VCaP (cell line): ENCODE measurements around the gene TRAIP.

Source experiments
- H3K27ac ChIP-seq: fragments of 450-650 bp; 2 replicates; pipeline ENCODE4 v1.5.1; 2017
- CTCF ChIP-seq: fragments of 450-650 bp; conservative IDR thresholded peaks from 2 replicates; pipeline ENCODE4 v1.5.1; 2017; ENCODE audit warnings: mild to moderate bottlenecking, moderate library complexity

Gene TRAIP

GRCh38 chr3:49899815-49900214 lies 43.5 kb upstream of the TRAIP start:
- H3K27ac ChIP-seq = no peak overlapping the region
- TF ChIP-seq CTCF = no peak

- TF ChIP-seq CTCF = no peak
- H3K27ac ChIP-seq = no peak overlapping the region
These were observed 42.6 kb upstream of the TRAIP start for GRCh38 chr3:49898991-49899390.

- no peak for TF ChIP-seq CTCF
- H3K27ac ChIP-seq = no peak overlapping the region
These were observed 40.0 kb upstream of the TRAIP start for GRCh38 chr3:49896345-49896744.

- no peak for TF ChIP-seq CTCF
- H3K27ac ChIP-seq = no peak overlapping the region
These were observed 39.4 kb upstream of the TRAIP start for GRCh38 chr3:49895791-49896190.

- H3K27ac ChIP-seq = no peak overlapping the region
- no peak for TF ChIP-seq CTCF
These were observed 32.9 kb upstream of the TRAIP start for GRCh38 chr3:49889296-49889695.

- no peak for TF ChIP-seq CTCF
- no peak overlapping the region for H3K27ac ChIP-seq
These were observed 30.5 kb upstream of the TRAIP start for GRCh38 chr3:49886922-49887265.

GRCh38 chr3:49883998-49884397 lies 27.6 kb upstream of the TRAIP start:
- H3K27ac ChIP-seq = no peak overlapping the region
- TF ChIP-seq CTCF = no peak

GRCh38 chr3:49882166-49882565 lies 25.8 kb upstream of the TRAIP start:
- no peak for TF ChIP-seq CTCF
- H3K27ac ChIP-seq = no peak overlapping the region
